HG02973 (cell line): ENCODE measurements around the gene EIF4E2.

Experiments
- ATAC-seq: cut with Tn5 transposase; IDR thresholded peaks from one replicate; pipeline ENCODE4 v1.9.1; 2021; ENCODE audit warnings: moderate library complexity; ENCODE audit not compliant: unreplicated experiment

EIF4E2 gene, protein sequence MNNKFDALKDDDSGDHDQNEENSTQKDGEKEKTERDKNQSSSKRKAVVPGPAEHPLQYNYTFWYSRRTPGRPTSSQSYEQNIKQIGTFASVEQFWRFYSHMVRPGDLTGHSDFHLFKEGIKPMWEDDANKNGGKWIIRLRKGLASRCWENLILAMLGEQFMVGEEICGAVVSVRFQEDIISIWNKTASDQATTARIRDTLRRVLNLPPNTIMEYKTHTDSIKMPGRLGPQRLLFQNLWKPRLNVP

DNA sequence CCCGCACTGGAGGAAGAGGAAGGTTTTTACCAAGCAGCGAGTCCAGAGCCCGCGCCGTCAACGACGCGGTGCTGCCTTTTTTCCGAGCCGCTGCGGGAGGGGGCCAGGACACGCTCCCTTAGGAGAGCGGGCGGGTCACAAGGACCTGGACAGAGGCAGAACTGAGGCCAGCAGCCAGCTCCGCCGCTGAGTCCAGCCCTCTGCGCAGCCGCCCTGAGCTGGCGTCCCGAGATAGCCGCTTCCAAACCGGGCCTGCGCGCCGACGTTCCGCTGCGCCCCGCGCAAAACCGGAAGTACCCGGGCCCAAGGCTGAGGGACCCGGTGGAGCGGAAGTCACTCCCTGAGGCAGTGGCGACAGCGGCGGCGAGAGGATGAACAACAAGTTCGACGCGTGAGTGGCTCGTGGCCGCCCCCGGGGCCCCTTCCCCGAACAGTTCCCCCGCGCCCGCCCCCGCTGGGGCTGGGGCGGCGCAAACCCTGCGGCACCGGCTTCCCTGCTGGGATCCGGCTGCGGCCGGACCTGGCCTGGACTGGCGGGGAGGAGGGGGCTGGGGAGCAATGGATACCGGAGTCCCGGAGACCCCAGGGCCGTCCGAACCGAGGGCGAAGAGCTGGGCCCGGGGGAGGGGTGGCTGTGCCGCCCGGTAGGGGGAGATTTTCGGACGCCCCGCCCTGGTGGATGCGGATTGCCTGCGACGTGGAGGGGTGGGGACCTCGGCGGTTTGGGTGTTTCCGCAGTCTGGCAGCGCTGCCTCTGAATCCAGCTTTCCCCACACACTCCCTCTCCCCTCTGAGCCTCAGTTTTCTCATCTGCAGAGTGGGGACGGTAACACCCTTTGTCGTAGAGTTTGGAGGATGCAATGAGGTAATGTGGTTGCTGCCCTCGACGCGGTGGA is at the start of gene EIF4E2, which contains the start of gene TIGD1:
TSS of gene EIF4E2 (plus strand) at position 336 of the 896 bp plus-strand sequence. CDS start at position 372, 36 bp downstream.
TSS of gene TIGD1 (minus strand) at position 204 of the 896 bp plus-strand sequence. CDS start 675 bp downstream, outside the sequence.
- peak; percentile 91 for ATAC-seq

DNA sequence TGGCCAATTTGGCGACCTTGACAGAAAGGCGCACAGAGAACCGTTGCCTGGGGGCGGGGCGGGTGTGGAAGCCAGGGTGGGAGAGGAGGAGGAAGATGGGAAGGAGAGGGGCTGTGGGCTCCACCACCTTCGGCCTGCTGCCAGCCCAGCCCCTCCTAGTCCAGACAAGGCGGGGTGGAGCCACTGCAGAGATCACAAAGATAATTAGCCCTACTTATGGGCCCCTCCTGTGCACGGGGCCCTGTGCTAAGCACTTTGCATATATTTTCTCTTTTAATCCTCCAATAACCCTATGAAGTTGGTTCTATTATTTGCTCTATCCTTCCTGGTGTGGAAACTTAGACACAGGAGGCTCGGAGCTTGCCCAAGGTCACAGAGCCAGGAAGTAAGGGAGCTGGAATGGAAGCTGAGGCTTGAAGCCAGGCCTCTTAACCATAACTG is 49.1 kb upstream of the EIF4E2 start:
- ATAC-seq, result no peak

DNA sequence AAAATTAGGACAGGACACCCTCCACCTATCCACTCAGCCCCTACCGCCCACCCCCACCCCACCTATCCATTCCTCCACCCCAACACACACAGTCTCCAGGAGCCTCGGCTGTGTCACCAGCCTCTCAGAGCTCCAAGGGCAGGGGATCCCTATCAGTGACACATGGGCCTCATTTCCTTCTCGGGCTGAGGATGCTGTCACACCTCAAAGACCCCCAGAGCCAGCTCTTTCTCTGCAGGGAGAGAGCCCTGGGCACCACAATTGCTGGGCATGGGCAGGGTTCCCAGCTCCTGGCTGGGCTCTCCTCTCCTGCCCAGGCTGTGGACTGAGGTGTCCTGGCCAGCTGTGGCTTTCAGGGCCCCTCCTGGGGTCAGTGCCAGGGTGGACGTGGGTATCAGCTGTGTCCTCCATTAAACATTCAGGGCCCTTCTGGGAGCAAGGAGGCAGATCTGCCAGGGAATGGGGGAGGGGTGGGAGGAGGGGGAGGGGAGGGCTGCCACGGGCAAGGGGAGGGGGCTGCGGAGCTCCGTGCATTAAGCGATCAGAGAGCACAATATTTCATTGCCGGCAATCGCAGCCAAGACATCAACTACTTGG is 48.6 kb upstream of the EIF4E2 start:
- no peak for ATAC-seq

DNA sequence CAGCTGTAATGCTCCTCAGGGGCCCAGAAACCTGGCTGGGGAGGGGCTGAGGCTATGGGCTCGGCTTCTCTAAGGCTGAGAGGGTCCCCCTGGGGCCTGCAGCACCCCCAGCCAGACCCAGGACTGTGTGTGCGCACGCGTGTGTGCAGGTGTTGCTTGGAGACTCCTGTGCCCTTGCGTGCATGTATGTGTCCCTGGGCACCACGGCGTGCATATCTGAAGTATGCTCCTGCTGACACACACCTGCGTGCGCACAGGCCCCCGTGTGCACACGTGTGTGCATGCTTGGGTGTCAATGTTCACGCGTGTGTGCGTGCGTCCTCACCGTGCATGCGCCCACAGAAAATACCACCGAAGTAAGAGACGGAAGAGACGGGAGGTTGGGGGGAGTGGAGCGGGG is 48.0 kb upstream of the EIF4E2 start:
- ATAC-seq, result no peak

DNA sequence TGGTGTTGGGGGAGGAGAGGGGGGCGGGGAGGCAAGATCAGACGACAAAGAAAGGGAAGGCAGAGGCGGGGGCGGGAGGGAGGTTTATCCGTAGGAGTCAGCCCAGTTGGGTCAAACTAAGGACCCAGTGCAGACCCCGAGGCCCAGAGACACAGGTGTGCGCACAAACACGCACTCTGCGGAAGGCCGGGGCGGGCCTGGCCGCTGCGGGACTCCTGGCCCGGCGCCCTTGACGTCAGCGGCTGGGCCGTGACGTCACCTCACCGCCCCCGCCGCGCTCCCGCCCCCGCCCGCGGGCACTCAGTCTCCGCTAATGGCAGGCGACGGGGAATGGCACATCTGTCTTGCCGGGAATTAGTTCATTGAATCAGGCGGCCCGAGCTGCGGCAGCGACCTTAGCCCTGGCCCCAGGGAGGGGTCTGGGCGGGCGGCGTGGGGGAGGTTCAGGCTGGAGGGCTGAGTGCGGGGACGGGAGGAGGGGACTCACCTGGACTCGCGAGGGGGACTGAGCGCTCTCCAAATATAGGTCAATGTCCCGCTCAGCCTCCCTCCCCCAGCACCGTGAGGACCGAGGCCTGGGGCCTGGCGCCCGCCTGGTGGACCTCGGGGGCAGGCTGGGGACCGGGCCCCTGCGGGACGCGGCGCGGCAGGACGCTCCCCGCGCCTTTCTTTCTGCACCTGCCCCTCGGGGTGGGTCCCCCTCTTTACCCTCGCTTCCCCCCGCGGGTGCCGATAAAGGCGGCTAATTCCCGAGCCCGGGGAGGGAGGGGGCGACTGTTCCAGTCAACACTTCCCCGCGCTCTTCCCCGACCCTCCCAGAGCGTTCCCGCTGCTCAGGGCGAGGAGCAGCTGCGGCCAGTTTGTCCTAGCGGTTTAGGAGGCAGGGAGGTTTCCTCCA is 47.3 kb upstream of the EIF4E2 start:
- ATAC-seq, result no peak

DNA sequence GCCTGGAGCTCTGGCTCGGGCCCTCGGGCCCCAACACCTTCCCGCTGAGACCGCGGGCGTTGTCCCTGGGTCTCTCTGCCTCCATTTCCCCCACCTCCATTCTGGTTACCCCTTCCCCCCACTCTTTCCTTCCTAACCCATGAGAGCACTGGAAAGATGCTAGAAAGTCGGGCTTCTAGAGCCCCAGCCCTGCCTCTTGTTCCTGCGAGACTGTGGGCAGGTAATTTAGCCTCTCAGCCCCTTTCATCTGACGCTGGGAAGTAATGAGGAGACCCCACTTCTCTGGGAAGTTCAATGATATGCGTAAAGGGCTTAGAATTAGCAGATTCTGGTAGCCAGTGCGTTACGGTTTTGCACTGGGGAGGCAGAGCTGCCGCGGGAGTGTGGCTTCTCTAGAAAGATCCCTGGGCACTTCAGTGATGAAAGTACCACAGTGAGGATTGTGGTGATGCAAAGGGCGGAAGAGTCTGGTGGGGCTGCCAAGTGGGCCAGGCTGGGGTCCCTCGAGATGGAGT is 46.6 kb upstream of the EIF4E2 start:
- no peak for ATAC-seq

DNA sequence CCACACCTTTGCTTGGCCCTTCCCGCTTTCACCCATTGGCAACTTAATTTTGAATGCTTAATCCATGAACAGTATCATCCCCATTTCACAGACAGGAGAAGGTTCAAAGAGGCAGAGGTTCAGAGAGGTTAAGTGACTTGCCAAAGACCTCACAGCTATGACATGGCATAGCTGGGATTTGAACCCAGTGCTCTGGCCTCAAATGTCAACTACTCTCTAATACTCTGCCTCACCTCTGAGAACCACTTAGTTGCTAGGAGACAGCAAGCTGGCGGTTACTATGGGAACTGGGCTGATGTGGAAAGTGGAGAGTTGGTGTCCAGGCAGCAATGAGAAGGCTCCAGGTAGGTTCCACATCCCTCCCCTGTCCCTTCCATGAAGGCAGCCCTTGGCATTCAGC is 46.1 kb upstream of the EIF4E2 start:
- ATAC-seq, result no peak

DNA sequence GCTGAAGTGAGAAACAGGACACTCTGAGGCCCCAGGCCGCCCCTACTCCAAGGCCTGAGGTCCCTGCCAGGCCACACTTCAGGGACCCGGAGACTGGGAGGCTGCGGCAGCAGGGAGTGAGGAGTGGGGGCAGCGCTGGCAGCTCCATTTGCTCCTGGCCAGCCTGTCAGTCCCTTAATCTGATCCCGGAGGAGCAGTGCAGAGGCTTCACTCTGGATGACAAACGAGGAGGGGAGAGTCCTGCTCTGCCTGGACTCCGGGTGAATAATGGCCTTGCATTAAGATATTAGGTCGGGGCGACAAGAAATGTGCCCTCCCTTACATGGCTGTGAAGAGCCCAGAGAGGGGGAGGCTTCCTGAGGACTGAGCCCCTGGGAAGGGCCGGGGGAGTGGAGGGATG is 44.6 kb upstream of the EIF4E2 start:
- no peak for ATAC-seq

DNA sequence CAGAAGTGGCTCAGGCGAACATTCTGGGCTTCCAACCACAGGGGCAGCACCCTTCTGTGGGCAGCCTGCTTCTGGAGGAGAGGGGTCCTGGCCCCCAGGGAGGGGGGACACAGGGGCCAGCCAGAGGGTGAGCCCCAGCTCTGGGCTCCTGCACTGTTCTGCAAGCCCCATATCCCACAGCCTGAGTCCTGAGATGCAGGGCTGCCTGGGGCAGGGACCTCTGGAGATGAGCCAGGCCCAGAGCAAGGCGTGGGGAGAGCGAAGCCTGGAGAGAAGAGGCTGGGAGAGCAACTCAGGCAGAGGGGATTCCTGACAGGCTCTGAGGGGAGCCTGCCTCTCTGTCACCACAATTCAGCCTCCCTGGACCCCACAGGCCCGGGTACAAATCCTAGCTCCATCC is 43.8 kb upstream of the EIF4E2 start:
- no peak for ATAC-seq

DNA sequence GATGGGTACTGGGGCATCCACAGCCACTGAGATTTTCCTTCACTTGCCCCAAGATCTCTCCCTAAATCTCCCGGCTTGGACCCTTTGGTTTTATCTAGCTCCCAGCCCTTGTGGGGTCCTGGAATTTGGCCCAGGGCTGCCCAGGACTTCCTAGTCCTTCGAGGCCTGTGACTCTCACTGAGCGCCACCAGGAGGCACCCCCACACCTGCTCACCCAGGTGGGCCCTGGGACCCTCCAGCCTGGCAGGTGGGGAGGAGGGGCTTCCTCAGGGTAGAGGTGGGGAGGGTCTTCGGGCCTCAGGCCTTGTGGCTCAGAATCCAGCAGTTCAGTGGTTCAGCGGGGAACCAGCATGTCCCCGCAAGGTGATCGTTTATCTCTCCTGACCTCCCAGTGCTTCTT is 42.2 kb upstream of the EIF4E2 start:
- no peak for ATAC-seq

DNA sequence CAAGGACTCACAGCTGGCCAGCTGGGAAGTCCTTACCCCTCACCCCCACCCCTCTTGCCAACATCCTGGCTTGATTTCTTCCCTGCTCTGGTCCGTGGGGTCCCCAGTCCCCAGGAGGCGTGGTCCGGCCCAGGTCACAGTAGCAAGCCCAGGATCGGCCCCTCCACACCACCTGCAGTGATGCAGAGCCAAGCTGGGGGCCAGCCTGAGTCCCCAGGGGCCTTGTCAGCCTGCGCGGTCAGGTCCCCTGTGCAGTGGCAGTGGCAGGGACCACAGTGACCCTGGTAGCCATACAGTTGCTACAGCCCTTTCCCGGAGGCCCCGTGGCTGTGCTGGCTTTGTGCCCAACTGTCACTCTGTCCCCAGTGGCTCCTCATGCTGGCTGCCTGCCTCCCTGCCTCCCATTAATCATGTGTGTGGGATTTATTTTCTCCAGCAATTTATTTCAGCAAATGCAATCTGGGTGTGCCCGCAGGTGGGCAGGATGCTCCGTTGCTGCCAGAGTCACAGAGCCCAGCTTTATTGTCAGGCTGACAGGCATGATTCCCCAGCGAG is 39.1 kb upstream of the EIF4E2 start:
- no peak for ATAC-seq

DNA sequence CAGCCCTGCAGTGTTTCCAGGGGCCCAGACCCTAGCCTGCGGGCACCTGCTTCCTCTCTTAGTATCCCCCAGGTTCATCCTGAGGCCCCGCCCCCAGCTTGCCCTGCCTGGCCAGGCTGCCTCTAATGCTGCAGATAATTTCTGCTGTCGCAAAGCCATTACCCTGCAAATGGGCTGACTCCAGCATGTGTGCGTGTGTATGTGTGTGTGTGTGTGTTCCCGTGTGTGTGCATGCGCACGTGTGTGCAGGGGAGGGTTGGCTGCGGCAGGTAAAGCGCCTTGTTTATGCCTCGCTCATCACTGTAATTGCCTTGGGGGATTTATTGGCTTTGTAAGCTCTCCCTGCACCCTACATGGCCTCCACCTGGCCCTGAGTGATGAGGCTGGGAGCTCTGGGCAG is 37.9 kb upstream of the EIF4E2 start:
- no peak for ATAC-seq

DNA sequence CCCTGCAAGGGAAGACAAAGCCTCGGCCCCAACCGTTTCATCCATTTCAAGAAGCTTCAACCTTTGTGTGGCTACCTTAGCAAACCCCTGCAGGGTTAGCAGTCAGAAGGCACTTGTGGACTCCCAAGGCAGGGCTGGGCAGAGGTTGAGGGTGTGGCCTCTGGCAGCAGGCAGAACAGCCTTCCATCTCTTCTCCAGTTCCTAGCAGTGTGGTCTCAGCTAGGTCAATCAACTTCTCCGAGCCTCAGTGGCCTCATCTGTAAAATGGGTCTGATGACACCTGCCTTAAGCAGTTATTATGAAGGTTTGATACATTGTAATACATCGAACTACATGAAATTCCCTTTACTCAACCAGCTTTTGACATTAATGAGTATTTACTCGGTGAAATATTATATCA is 37.1 kb upstream of the EIF4E2 start:
- no peak for ATAC-seq

DNA sequence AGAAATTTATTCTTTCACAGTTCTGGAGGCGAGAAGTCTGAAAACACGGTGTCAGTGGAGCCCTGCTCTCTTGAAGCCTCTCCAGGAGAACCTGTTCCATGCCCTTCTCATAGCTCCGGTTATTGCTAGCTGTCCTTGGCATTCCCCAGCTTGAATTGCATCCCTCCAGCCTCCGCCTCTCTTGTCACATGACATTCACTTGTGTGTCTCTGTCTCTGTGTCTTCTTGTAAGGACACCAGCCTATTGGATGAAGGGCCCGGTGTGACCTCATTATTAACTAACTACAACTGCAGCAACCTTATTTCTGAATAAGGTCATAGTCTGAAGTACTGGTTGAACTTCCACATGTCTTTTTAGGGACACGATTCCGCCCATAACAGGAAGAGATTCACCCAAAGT is 34.9 kb upstream of the EIF4E2 start:
- no peak for ATAC-seq

DNA sequence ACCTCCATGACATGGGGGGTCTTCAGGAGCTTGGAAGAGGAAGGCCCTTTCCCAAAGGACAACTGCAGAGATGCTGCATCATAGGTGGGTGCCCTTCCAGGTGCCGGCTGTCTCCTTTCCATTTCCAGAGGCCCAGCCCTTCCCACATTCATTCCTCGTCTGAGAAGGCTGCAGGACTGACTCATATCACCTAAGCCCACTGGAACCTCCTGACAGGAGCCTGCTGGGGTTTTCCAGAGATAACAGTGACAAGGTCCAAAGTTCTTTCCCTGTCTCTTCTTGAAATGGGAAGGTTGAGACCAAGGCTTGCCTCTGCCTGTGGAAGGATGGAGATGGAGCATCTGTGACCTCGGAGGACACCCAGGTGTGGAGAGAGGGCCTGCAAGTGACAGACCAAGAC is 33.9 kb upstream of the EIF4E2 start:
- no peak for ATAC-seq

DNA sequence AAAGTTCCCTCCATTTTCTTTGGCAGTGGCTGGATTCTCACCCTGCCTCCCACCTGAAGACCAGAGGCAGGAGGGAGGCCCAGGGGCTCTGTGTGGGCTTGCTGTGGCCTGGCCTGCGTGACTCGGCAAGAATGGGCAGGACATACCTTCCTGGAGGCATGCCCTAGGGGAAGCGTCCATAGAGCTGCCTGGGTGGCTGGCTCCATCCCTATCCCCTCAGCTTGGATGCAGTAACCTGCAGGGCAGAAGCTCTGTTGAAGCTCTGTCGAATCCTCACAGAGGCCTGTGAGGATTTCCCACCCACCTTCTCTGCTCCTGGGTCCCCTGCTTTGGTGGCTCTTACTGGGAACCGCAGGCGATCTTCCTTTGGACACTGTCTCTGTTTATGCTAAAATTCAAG is 31.6 kb upstream of the EIF4E2 start:
- ATAC-seq, result no peak

DNA sequence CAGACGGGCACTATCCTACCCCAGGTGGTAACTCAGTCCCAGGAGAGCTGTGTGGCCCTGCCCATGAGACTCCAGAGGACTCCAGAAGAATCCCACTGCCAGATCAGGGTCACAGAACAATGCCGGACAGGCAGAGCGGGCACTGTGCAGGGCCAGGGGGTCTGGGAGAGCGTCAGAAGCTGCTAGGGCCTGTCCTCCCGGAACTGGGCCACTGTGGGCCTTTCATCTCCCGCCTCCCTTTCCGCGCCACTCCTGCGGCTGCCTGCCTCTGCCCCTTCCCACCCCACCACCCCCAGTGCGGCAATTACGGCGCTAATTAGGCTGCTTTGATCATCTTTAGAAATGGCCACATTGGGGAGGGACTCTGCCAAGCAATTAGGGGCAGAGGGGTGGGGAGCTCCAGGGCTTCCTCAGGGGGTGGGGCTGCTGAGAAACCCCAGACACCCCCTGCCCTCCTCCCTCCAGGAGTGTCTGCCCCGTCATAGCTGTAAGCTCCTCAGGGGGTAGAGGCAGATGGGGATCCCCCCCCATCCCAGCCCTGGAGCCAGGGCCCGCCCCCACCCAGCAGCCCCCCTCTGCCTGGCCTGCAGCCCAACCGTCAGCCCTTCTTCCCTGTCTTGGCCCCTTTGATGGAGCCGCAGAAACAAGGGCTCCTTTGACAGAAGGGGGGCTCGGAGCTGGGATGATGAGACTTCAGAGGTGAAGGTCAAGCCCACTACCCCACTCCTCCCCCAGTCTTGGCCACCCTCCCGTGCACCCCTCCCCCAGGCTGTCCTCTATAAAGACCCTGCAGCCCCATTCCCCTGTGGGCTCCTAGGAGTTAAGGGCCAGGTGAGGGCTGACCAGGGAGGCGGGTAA is 30.7 kb upstream of the EIF4E2 start, which contains the start of gene PRSS56:
TSS of gene PRSS56 (plus strand) at position 808 of the 858 bp plus-strand sequence. CDS start 211 bp downstream, outside the sequence.
- no peak for ATAC-seq

DNA sequence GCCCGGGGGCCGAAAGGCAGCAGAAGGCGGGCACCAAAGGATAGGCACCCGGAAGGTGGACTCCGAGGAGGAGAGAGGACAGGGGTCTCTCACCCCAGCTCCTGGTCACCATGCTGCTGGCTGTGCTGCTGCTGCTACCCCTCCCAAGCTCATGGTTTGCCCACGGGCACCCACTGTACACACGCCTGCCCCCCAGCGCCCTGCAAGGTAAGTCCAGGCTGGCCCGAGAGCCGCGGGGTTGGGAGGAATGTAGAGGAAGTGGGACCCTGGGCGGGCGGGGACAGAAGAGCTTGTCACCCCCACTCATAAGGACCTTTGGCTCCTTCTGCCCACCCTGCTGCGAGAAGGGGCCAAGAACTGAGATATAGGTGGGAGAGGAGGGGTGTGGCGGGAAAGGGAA is 30.0 kb upstream of the EIF4E2 start:
- no peak for ATAC-seq

DNA sequence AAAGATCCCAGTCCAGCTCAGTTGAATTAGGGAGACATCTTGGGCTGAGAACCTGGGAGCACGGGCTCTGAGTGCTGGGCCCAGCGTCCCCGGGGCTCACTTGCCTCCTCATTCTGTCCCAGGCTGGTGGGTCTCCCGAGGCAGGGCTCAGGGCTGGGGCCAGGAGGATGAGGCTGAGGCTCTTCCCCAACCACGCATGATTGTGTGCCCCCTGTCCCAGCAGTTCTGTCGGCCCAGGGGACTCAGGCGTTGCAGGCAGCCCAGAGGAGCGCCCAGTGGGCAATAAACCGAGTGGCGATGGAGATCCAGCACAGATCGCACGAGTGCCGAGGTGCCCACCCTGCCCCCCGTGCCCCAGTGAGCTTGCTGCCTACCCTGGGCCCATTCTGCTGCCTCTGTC is 29.4 kb upstream of the EIF4E2 start:
- no peak for ATAC-seq
